NB4 (cell line): ENCODE measurements around the gene PLD4.

ENCODE experiments used
- DNase-seq: peaks from one replicate; pipeline ENCODE4 v3.0.0; 2010; ENCODE audit warnings: low read depth
- H3K4me3 ChIP-seq: one replicate; pipeline ENCODE4 v1.5.1; 2011; ENCODE audit warnings: mild to moderate bottlenecking, low read depth, low read length, moderate library complexity
- CTCF ChIP-seq: IDR thresholded peaks from one replicate; pipeline ENCODE4 v1.5.1; 2012; ENCODE audit warnings: low read depth, low read length
- MAX ChIP-seq: IDR thresholded peaks from 2 replicates; pipeline ENCODE4 v1.6.1; 2011; ENCODE audit warnings: low read depth, low read length
- MYC ChIP-seq: IDR thresholded peaks from 2 replicates; pipeline ENCODE4 v1.6.1; 2011; ENCODE audit warnings: low read depth, low read length
- POLR2A ChIP-seq: IDR thresholded peaks from 2 replicates; pipeline ENCODE4 v1.6.1; 2011; ENCODE audit warnings: mild to moderate bottlenecking; ENCODE audit not compliant: insufficient read length; ENCODE audit errors: extremely low read depth

Gene PLD4

GRCh38 chr14:104965561-104966231, 41.0 kb downstream of the PLD4 start:
- no peak for TF ChIP-seq MYC
- no peak for TF ChIP-seq CTCF
- no peak for TF ChIP-seq POLR2A
- TF ChIP-seq MAX, result no peak
- no peak overlapping the region for H3K4me3 ChIP-seq
- DNase-seq, result no peak

- no peak for DNase-seq
- H3K4me3 ChIP-seq, result no peak overlapping the region
- TF ChIP-seq MAX, result no peak
- no peak for TF ChIP-seq POLR2A
- no peak for TF ChIP-seq CTCF
- TF ChIP-seq MYC, result no peak
Measured at GRCh38 chr14:104966261-104966865, 41.7 kb downstream of the PLD4 start.

- H3K4me3 ChIP-seq, result no peak overlapping the region
- no peak for DNase-seq
- TF ChIP-seq POLR2A, result no peak
- no peak for TF ChIP-seq CTCF
- no peak for TF ChIP-seq MAX
- no peak for TF ChIP-seq MYC
Measured at GRCh38 chr14:104966981-104967385, 42.3 kb downstream of the PLD4 start.

GRCh38 chr14:104967386-104968152, 42.9 kb downstream of the PLD4 start:
- no peak overlapping the region for H3K4me3 ChIP-seq
- no peak for DNase-seq
- TF ChIP-seq POLR2A, result no peak
- no peak for TF ChIP-seq MYC
- TF ChIP-seq CTCF, result no peak
- no peak for TF ChIP-seq MAX

- no peak for DNase-seq
- no peak overlapping the region for H3K4me3 ChIP-seq
Measured at GRCh38 chr14:104968153-104968527, 43.5 kb downstream of the PLD4 start.

More at GRCh38 chr14:104968153-104968527, 43.5 kb downstream of the PLD4 start:
- TF ChIP-seq MAX (no peak), MYC (no peak), POLR2A (no peak), CTCF (no peak)
